Activated CD4-positive, alpha-beta T cell treated with anti-CD3 and anti-CD28 coated beads, Interleukin-2, amount 10 ng/mL, durations not matched to agents 7 days and 5 days (primary cell): Measurements from ENCODE around the gene RBM25. TPM values are rescaled to one million over a fixed set of nuclear protein-coding genes. Genes with fewer than 3 reads are reported as not detected.

ENCODE experiments used
- total RNA-seq, 2 experiments: library from RNA; stranded (reverse); gene quantifications; one replicate each; pipeline ENCODE4 v1.2.3, GENCODE V29; 2021

The RBM25 gene
- total RNA-seq, 2 experiments from 2014 or later = 99.4 to 100 TPM

Other genes starting within 250 kb of the RBM25 start
- 1 to 10 TPM; 6.6 to 7.4 TPM for gene DPF3, start 164.4 kb upstream of the RBM25 start, total RNA-seq
- 10 to 100 TPM; 15.9 to 21.3 TPM for gene DCAF4, start 132.1 kb upstream of the RBM25 start, total RNA-seq
- gene ZFYVE1, start 31.4 kb upstream of the RBM25 start, total RNA-seq = 10 to 100 TPM; 12.5 to 12.9 TPM
- gene PSEN1, start 78.0 kb downstream of the RBM25 start, total RNA-seq = 10 to 100 TPM; 41.9 to 44.3 TPM
- gene PAPLN, start 179.0 kb downstream of the RBM25 start, total RNA-seq = under 1 TPM; 0.30 to 0.46 TPM